Karpas-422 (cell line): ENCODE results near the gene ZSCAN5C. TPM values are rescaled to one million over a fixed set of nuclear protein-coding genes. Genes with fewer than 3 reads are reported as not detected.

ENCODE experiments used
- DNase-seq: peaks from one replicate; pipeline ENCODE4 v3.0.0-alpha.2; 2015
- H2AFZ ChIP-seq: fragments of 200-600 bp; sonication (generic); 2 replicates; pipeline ENCODE4 v1.6.1; 2014; ENCODE audit warnings: antibody characterized with exemption, low read length, mixed read lengths
- H3K27ac ChIP-seq: fragments of 200-600 bp; sonication (generic); 2 replicates; pipeline ENCODE4 v1.5.1; 2014; ENCODE audit warnings: mild to moderate bottlenecking, low read length, moderate library complexity
- H3K27me3 ChIP-seq: fragments of 200-600 bp; sonication (generic); 2 replicates; pipeline ENCODE4 v1.6.1; 2014; ENCODE audit warnings: low read length, mixed read lengths
- H3K36me3 ChIP-seq: fragments of 200-600 bp; sonication (generic); 2 replicates; pipeline ENCODE4 v1.6.1; 2014; ENCODE audit warnings: low read length, mixed read lengths; ENCODE audit not compliant: insufficient read depth
- H3K4me1 ChIP-seq: fragments of 200-600 bp; sonication (generic); 2 replicates; pipeline ENCODE4 v1.6.1; 2014; ENCODE audit warnings: mild to moderate bottlenecking, low read length, mixed read lengths
- H3K4me2 ChIP-seq: fragments of 200-600 bp; sonication (generic); 2 replicates; pipeline ENCODE4 v1.6.1; 2014; ENCODE audit warnings: low read length, low read depth, mild to moderate bottlenecking; ENCODE audit not compliant: poor library complexity, severe bottlenecking
- H3K4me3 ChIP-seq: fragments of 200-600 bp; sonication (generic); 2 replicates; pipeline ENCODE4 v1.5.1; 2014; ENCODE audit warnings: mild to moderate bottlenecking, antibody characterized with exemption, low read length, mixed read lengths
- H3K79me2 ChIP-seq: fragments of 200-600 bp; sonication (generic); 2 replicates; pipeline ENCODE4 v1.6.1; 2014; ENCODE audit warnings: mild to moderate bottlenecking, low read length, mixed read lengths
- H3K9ac ChIP-seq: fragments of 200-600 bp; sonication (generic); 2 replicates; pipeline ENCODE4 v1.6.0; 2014; ENCODE audit warnings: low read length
- H3K9me2 ChIP-seq: fragments of 200-600 bp; sonication (generic), shearing (Covaris generic); replicated peaks from 2 replicates; pipeline ENCODE4 v1.6.0; 2014; ENCODE audit warnings: mild to moderate bottlenecking, low read length, moderate library complexity; ENCODE audit not compliant: insufficient read depth
- H3K9me3 ChIP-seq: fragments of 300-700, 200-600 bp; sonication (generic); 2 replicates; pipeline ENCODE4 v1.6.1; 2014; ENCODE audit warnings: low read length, mixed read lengths
- H4K20me1 ChIP-seq: fragments of 200-600 bp; sonication (generic); 2 replicates; pipeline ENCODE4 v1.6.1; 2014; ENCODE audit warnings: mild to moderate bottlenecking, antibody characterized with exemption, low read length, low read depth; ENCODE audit not compliant: insufficient read depth
- total RNA-seq: library from RNA; depleted of rRNA; stranded (reverse); fragments of >200 nt; shearing (Covaris generic); gene quantifications from 2 replicates; pipeline ENCODE4 v1.2.3, GENCODE V29; 2014; ENCODE audit warnings: low replicate concordance; rRNA removed

ZSCAN5C gene
- total RNA-seq, 1 experiment from 2014 or later: not detected

GRCh38 chr19:56258272-56258671, 56.2 kb downstream of the ZSCAN5C start:
- no peak overlapping the region for H2AFZ ChIP-seq
- no peaks in the 10 kb centered on the region for H3K27me3 ChIP-seq
- no peaks in the 10 kb centered on the region for H3K9me2 ChIP-seq
- H3K9me3 ChIP-seq: no peaks in the 10 kb centered on the region
- no peaks in the 10 kb centered on the region for H3K36me3 ChIP-seq
- no peak overlapping the region for H3K4me3 ChIP-seq
- H3K9ac ChIP-seq: no peak overlapping the region
- no peaks in the 10 kb centered on the region for H3K4me1 ChIP-seq
- 0 out of 2 replicates have a peak, but pooled peaks cover 6% of the 10 kb centered on the region for H4K20me1 ChIP-seq
- H3K4me2 ChIP-seq: no peak overlapping the region
- no peak for DNase-seq
- H3K27ac ChIP-seq: no peak overlapping the region
- H3K79me2 ChIP-seq: no peaks in the 10 kb centered on the region

Other genes starting within 250 kb of the ZSCAN5C start
- not detected in 2 replicates for gene NLRP5, start 215.5 kb upstream of the ZSCAN5C start, total RNA-seq
- 26.2 and 103 TPM in 2 replicates for gene ZNF787, start 81.0 kb upstream of the ZSCAN5C start, total RNA-seq
- 12.5 and 54.0 TPM in 2 replicates for gene ZNF444, start 61.0 kb upstream of the ZSCAN5C start, total RNA-seq
- not detected in 2 replicates for gene GALP, start 26.3 kb upstream of the ZSCAN5C start, total RNA-seq
- 0.18 TPM in 1 of 2 replicates, not detected in the other for gene ZSCAN5B, start 4.5 kb upstream of the ZSCAN5C start, total RNA-seq
- not detected in 2 replicates for gene EDDM13, start 70.5 kb downstream of the ZSCAN5C start, total RNA-seq
- 14.4 and 16.2 TPM in 2 replicates for gene ZSCAN5A, start 112.6 kb downstream of the ZSCAN5C start, total RNA-seq
- gene ZNF582, start 191.3 kb downstream of the ZSCAN5C start, total RNA-seq: 2.6 and 3.4 TPM in 2 replicates
- 4.9 and 6.7 TPM in 2 replicates for gene ZNF583, start 202.1 kb downstream of the ZSCAN5C start, total RNA-seq